ENCODE measurements around the gene KRT15. TPM values are rescaled to one million over a fixed set of nuclear protein-coding genes. Genes with fewer than 3 reads are reported as not detected.

Gene KRT15
- total RNA-seq, 1 donor from 2014 or later, result not detected

DNA sequence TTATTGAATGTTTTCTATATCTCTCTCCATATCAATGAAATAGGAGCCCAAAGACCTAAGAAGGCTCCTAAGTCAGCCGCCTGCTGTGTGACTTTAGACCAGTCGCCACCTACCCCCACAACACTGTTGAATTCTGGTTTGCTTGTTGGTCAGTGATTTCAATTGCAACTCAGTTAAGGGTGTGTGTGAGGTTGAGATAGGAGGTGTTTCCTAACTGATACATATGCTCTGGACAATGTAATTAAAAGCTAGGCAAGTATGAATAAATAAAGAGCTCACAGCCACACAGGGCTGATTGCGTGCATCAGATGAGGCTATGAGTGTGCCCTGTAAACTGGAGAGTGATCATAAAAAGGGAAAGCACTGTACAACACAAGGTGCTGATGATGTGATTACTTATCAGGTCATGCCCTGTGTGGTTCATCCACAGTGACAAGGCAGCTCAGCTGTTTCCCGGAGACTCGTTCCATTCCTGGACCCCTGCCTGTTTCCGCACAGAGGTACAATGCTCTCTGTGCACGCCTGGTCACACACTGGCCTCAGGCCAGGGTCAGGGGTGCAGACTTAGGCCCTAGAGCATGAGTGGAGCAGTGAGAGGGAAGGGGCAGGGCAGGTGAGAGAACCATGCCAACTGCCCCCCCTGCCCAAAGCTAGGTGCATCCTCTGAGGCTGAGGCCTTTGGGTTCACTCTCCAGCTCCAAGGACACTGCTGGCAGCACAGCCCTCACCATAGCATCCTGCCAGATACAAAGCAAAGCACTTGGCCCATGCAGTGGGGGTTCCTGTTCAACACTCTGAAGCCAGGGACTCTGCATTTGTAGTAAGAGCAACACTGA lies 34.5 kb downstream of the KRT15 start:
- DNase-seq (ENCODE audit: low spot score), result no peak
- Mint-ChIP-seq H3K27ac (ENCODE audit: unreplicated experiment) (no peak overlapping the region), H3K27me3 (ENCODE audit: low read depth) (peaks cover 13% of the 10 kb centered on the region), H3K4me3 (ENCODE audit: unreplicated experiment) (no peak overlapping the region), H3K36me3 (ENCODE audit: low read depth) (no peaks in the 10 kb centered on the region), H3K4me1 (ENCODE audit: low read depth) (no peaks in the 10 kb centered on the region), H3K9me3 (ENCODE audit: low read depth) (no peaks in the 10 kb centered on the region)
- TF ChIP-seq, protein P1, sequence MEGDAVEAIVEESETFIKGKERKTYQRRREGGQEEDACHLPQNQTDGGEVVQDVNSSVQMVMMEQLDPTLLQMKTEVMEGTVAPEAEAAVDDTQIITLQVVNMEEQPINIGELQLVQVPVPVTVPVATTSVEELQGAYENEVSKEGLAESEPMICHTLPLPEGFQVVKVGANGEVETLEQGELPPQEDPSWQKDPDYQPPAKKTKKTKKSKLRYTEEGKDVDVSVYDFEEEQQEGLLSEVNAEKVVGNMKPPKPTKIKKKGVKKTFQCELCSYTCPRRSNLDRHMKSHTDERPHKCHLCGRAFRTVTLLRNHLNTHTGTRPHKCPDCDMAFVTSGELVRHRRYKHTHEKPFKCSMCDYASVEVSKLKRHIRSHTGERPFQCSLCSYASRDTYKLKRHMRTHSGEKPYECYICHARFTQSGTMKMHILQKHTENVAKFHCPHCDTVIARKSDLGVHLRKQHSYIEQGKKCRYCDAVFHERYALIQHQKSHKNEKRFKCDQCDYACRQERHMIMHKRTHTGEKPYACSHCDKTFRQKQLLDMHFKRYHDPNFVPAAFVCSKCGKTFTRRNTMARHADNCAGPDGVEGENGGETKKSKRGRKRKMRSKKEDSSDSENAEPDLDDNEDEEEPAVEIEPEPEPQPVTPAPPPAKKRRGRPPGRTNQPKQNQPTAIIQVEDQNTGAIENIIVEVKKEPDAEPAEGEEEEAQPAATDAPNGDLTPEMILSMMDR (IDR thresholded peaks at IDR 0.05), result no peak

DNA sequence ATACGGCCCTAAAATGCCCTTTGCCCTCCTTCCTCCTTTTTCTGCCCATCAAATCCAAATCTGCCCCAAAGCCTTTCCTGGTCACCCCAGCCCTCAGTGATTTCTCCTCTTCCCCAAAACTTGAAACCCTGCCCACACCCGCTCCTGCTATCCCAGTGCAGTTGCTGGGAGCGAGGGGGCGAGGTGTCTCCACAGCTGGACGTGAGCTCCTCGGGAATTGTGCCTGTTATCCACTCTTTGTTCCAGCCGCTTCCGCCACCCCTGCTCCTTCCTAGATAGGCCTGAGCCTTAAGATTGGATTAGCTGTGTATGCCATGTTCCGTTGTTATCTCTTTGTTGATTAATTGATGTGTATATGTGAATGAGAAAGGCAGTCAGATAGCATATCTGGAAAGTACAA lies 35.2 kb downstream of the KRT15 start:
- H3K4me1 Mint-ChIP-seq (ENCODE audit: low read depth), result no peaks in the 10 kb centered on the region
- no peak for DNase-seq (ENCODE audit: low spot score)
- peaks cover 13% of the 10 kb centered on the region for H3K27me3 Mint-ChIP-seq (ENCODE audit: low read depth)
- H3K36me3 Mint-ChIP-seq (ENCODE audit: low read depth), result no peaks in the 10 kb centered on the region
- no peak overlapping the region for H3K4me3 Mint-ChIP-seq (ENCODE audit: unreplicated experiment)
- no peak overlapping the region for H3K27ac Mint-ChIP-seq (ENCODE audit: unreplicated experiment)
- no peaks in the 10 kb centered on the region for H3K9me3 Mint-ChIP-seq (ENCODE audit: low read depth)
- TF ChIP-seq, protein P1 (IDR thresholded peaks at IDR 0.05), result no peak

DNA sequence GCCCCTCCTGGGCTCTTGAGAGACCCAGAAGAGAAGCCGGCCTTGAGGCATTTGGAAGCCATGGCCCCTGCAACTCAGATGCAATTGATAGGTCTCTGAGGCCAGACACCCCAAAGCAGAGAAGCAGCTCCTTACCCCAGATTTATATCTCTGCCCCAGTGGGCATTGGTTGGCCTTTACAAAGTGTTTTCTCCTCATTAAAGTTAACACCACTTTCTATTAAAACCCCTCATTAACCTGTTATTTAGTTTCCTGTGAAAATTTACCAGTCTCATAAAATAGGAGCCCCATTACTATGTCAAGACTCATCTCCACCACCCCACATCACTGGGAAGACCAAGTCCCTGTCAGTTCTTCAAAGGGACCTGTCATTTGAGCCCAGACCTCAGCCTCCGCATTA lies 37.7 kb downstream of the KRT15 start, which contains the start of gene KRT35:
Gene KRT35, minus strand, starts transcription at position 116 of the 400 bp plus-strand sequence. Its CDS starts 54 bp downstream, at position 62.
- no peaks in the 10 kb centered on the region for H3K9me3 Mint-ChIP-seq (ENCODE audit: low read depth)
- H3K27me3 Mint-ChIP-seq (ENCODE audit: low read depth), result peaks cover 10% of the 10 kb centered on the region
- TF ChIP-seq, protein P1 (IDR thresholded peaks at IDR 0.05), result no peak
- H3K27ac Mint-ChIP-seq (ENCODE audit: unreplicated experiment), result no peak within 1 kb of the TSS
- H3K36me3 Mint-ChIP-seq (ENCODE audit: low read depth), result no peaks in the 10 kb centered on the region
- H3K4me1 Mint-ChIP-seq (ENCODE audit: low read depth), result no peaks in the 10 kb centered on the region
- no peak within 1 kb of the TSS for H3K4me3 Mint-ChIP-seq (ENCODE audit: unreplicated experiment)
- DNase-seq (ENCODE audit: low spot score), result no peak

DNA sequence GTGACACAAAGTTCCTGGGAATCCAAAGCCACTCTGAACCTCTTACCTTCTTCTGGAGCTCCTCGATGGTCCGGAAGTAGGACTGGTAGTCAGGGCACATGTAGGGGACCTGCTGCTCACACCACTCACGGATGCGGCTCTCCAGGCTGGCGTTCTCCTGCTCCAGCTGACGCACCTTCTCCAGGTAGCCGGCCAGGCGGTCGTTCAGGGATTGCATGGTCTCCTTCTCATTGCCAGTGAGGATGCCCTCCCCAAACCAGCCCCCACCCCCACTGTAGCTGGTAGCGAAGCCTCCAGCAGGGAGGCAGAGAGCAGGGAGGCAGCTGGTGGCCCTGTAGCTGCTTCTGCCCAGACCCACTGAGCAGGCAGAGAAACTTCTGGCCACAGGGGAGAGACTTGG lies 38.1 kb downstream of the KRT15 start:
- TF ChIP-seq, protein P1 (IDR thresholded peaks at IDR 0.05), result no peak
- no peak for DNase-seq (ENCODE audit: low spot score)
- Mint-ChIP-seq H3K4me1 (ENCODE audit: low read depth) (no peaks in the 10 kb centered on the region), H3K27me3 (ENCODE audit: low read depth) (peaks cover 10% of the 10 kb centered on the region), H3K9me3 (ENCODE audit: low read depth) (no peaks in the 10 kb centered on the region), H3K4me3 (ENCODE audit: unreplicated experiment) (no peak overlapping the region), H3K27ac (ENCODE audit: unreplicated experiment) (no peak overlapping the region), H3K36me3 (ENCODE audit: low read depth) (no peaks in the 10 kb centered on the region)

DNA sequence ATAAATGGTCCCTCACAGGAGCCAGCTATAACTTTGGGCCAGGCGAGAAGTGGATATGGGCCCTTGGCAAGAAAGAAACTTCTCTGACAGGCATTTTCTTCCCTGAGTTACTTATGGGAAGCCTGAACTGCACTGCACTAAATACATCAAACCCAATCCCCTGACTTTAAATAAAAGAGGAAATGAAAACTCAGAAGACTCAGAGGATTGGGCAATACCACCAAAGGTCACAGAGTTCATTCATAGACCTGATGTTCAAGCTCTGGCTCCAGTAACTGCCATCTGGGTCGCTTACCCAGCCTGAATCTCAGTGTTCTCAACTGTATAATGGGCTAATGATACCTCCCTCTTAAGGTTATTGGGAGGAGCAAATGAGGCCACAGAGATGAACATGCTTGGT lies 38.6 kb downstream of the KRT15 start:
- Mint-ChIP-seq H3K27ac (ENCODE audit: unreplicated experiment) (no peak overlapping the region), H3K4me3 (ENCODE audit: unreplicated experiment) (no peak overlapping the region), H3K9me3 (ENCODE audit: low read depth) (no peaks in the 10 kb centered on the region), H3K4me1 (ENCODE audit: low read depth) (no peaks in the 10 kb centered on the region), H3K27me3 (ENCODE audit: low read depth) (peaks cover 10% of the 10 kb centered on the region), H3K36me3 (ENCODE audit: low read depth) (no peaks in the 10 kb centered on the region)
- TF ChIP-seq, protein P1 (IDR thresholded peaks at IDR 0.05), result no peak
- DNase-seq (ENCODE audit: low spot score), result no peak
